ENCODE data around the gene IAH1.

IAH1 gene

GRCh38 chr2:9474361-9475057 is at the start of gene IAH1:
Gene IAH1, plus strand, starts transcription at chr2:9474551. Its CDS starts 16 bp downstream, at chr2:9474567.
- in situ Hi-C loops (cut with HindIII; ENCODE audit: low sequenced_read_pairs) = no loop called here

GRCh38 chr2:9428965-9429577 is 45.3 kb upstream of the IAH1 start:
- in situ Hi-C loops (cut with HindIII; ENCODE audit: low sequenced_read_pairs) = loop anchor here (5.0 kb wide), 2 partner anchors 63 to 102 kb away; no protein-coding TSS in a partner anchor

GRCh38 chr2:9430316-9431293 is 43.7 kb upstream of the IAH1 start:
- in situ Hi-C loops (cut with HindIII; ENCODE audit: low sequenced_read_pairs) = no loop called here

GRCh38 chr2:9434489-9434888 is 39.9 kb upstream of the IAH1 start:
- in situ Hi-C loops (cut with HindIII; ENCODE audit: low sequenced_read_pairs) = no loop called here

- in situ Hi-C loops (cut with HindIII; ENCODE audit: low sequenced_read_pairs) = no loop called here
These were observed 34.8 kb upstream of the IAH1 start for GRCh38 chr2:9439536-9439935.

GRCh38 chr2:9440058-9440727 is 34.2 kb upstream of the IAH1 start:
- in situ Hi-C loops (cut with HindIII; ENCODE audit: low sequenced_read_pairs) = no loop called here

GRCh38 chr2:9441556-9441955 is 32.8 kb upstream of the IAH1 start:
- in situ Hi-C loops (cut with HindIII; ENCODE audit: low sequenced_read_pairs) = no loop called here

- in situ Hi-C loops (cut with HindIII; ENCODE audit: low sequenced_read_pairs) = no loop called here
These were observed 30.8 kb upstream of the IAH1 start for GRCh38 chr2:9443526-9443925.

- in situ Hi-C loops (cut with HindIII; ENCODE audit: low sequenced_read_pairs) = no loop called here
These were observed 29.3 kb upstream of the IAH1 start for GRCh38 chr2:9445089-9445488.

- in situ Hi-C loops (cut with HindIII; ENCODE audit: low sequenced_read_pairs) = no loop called here
These were observed 23.1 kb upstream of the IAH1 start for GRCh38 chr2:9451231-9451630.

GRCh38 chr2:9460441-9461017 is 13.8 kb upstream of the IAH1 start:
- in situ Hi-C loops (cut with HindIII; ENCODE audit: low sequenced_read_pairs) = no loop called here

- in situ Hi-C loops (cut with HindIII; ENCODE audit: low sequenced_read_pairs) = no loop called here
These were observed 13.3 kb upstream of the IAH1 start for GRCh38 chr2:9461079-9461478.

- in situ Hi-C loops (cut with HindIII; ENCODE audit: low sequenced_read_pairs) = no loop called here
These were observed 12.0 kb upstream of the IAH1 start for GRCh38 chr2:9462313-9462712.

GRCh38 chr2:9462886-9463697 is 11.3 kb upstream of the IAH1 start:
- in situ Hi-C loops (cut with HindIII; ENCODE audit: low sequenced_read_pairs) = no loop called here

GRCh38 chr2:9463698-9464034 is 10.7 kb upstream of the IAH1 start:
- in situ Hi-C loops (cut with HindIII; ENCODE audit: low sequenced_read_pairs) = no loop called here

- in situ Hi-C loops (cut with HindIII; ENCODE audit: low sequenced_read_pairs) = no loop called here
These were observed 9.2 kb upstream of the IAH1 start for GRCh38 chr2:9465170-9465569.

GRCh38 chr2:9466147-9466683 is 8.1 kb upstream of the IAH1 start:
- in situ Hi-C loops (cut with HindIII; ENCODE audit: low sequenced_read_pairs) = no loop called here

GRCh38 chr2:9467687-9468086 is 6.7 kb upstream of the IAH1 start:
- in situ Hi-C loops (cut with HindIII; ENCODE audit: low sequenced_read_pairs) = no loop called here

- in situ Hi-C loops (cut with HindIII; ENCODE audit: low sequenced_read_pairs) = no loop called here
These were observed 3.1 kb upstream of the IAH1 start for GRCh38 chr2:9471206-9471605.

- in situ Hi-C loops (cut with HindIII; ENCODE audit: low sequenced_read_pairs) = no loop called here
These were observed 1.8 kb upstream of the IAH1 start for GRCh38 chr2:9472511-9472910.

Data from endothelial cell of hepatic sinusoid (primary cell).